Glutamatergic neuron (in vitro differentiated cells): Measurements from ENCODE around the gene GRPR. TPM values are rescaled to one million over a fixed set of nuclear protein-coding genes. Genes with fewer than 3 reads are reported as not detected.
"Not testable (repeated sequence)": the region's sequence is repeated elsewhere in the genome, so short reads cannot be mapped to it uniquely, and the experiment has no call there.

Experiments
- DNase-seq: peaks from one replicate; pipeline ENCODE4 v3.0.0; 2022
- H3K27ac Mint-ChIP-seq: one replicate; pipeline ENCODE4 v1.8.0; 2020; ENCODE audit warnings: mild to moderate bottlenecking, mixed read lengths, inconsistent platforms; ENCODE audit not compliant: unreplicated experiment
- H3K27me3 Mint-ChIP-seq: one replicate; pipeline ENCODE4 v1.8.0; 2020; ENCODE audit warnings: mild to moderate bottlenecking, moderate library complexity, mixed read lengths, inconsistent platforms; ENCODE audit not compliant: unreplicated experiment
- H3K36me3 Mint-ChIP-seq: one replicate; pipeline ENCODE4 v1.8.0; 2020; ENCODE audit warnings: mild to moderate bottlenecking, mixed read lengths, inconsistent platforms; ENCODE audit not compliant: unreplicated experiment
- H3K4me1 Mint-ChIP-seq: one replicate; pipeline ENCODE4 v1.8.0; 2020; ENCODE audit warnings: mild to moderate bottlenecking, low read depth, mixed read lengths, inconsistent platforms; ENCODE audit not compliant: unreplicated experiment
- H3K4me3 Mint-ChIP-seq: one replicate; pipeline ENCODE4 v1.8.0; 2020; ENCODE audit warnings: mild to moderate bottlenecking, mixed read lengths, inconsistent platforms; ENCODE audit not compliant: unreplicated experiment
- H3K9me3 Mint-ChIP-seq: one replicate; pipeline ENCODE4 v1.8.0; 2020; ENCODE audit warnings: mild to moderate bottlenecking, moderate library complexity, mixed read lengths, inconsistent platforms; ENCODE audit not compliant: unreplicated experiment
- CTCF ChIP-seq: fragments of 200-600 bp; sonication (generic); IDR thresholded peaks from one replicate; pipeline ENCODE4 v1.5.0; 2021; ENCODE audit not compliant: partially characterized antibody, unreplicated experiment
- total RNA-seq: library from RNA; stranded (reverse); fragmentation: NEBNext Ultra II Directional; extraction: Animal tissue kit (Norgen Biotek cat#: 25700); gene quantifications from one replicate; pipeline ENCODE4 v1.2.1, GENCODE V29; 2021; ENCODE audit not compliant: unreplicated experiment

The GRPR gene
- total RNA-seq, 1 donor from 2014 or later = 0.56 TPM

DNA sequence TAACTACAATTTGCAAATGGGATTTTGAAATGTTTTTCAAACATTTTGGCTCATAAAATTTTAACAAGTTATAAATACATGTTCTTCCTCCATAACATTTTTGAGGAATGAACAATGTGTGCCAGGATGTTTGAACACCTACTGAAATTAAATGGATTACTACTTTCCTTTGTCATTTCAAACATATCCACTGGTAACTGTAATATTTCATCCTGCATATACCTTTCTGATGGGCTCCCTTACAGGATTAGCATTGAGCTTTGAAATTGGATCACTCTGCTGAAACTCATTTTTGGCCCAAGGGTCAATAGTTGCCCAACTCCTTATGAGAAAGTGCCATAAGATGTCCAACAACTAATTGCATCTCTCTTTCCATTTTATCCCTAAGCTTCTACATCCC, 17.6 kb downstream of the GRPR start:
- no peaks in the 10 kb centered on the region for H3K27me3 Mint-ChIP-seq
- no peak for DNase-seq
- no peaks in the 10 kb centered on the region for H3K9me3 Mint-ChIP-seq
- H3K36me3 Mint-ChIP-seq = no peaks in the 10 kb centered on the region
- no peak for TF ChIP-seq CTCF
- no peaks in the 10 kb centered on the region for H3K4me1 Mint-ChIP-seq
- H3K27ac Mint-ChIP-seq = no peak overlapping the region
- H3K4me3 Mint-ChIP-seq = no peak overlapping the region

DNA sequence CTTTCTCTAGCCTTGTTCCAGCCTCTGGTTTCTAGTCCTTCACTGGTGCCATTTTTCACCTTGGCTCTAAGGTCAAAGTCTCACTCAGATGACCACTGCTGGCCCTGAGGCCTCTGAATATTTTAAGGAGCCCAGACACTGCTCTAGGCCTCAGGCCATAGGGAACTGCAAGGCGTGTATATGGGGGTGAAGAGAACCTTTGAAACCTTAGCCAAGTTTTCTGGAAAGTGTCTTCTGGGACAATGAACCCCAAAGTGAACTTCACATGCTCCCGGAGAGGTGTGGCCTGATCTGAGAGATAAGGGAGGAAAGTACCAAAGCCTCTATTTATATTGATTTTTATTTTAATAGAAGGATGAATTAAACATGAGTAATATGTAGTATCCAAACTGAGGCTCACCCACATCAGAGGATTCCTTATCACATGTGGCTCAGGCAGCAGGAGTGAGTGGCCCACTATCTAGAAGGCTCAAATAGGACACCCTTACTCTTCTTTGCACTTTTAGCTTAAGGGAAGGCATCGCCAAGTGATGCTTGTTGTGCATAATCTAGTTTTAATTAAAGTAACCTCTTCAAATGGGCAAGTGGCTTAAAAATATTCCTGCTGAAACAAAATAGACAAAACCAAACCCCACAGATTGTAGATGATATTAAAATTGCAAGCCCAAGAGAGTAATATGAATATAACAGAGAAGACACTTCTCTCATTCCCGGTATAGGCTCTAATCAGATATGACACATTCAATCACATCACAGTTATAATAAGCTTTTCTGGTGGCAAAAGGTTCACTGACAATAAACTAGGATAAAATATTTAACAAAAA, 18.3 kb downstream of the GRPR start:
- Mint-ChIP-seq H3K27ac (no peak overlapping the region), H3K9me3 (no peaks in the 10 kb centered on the region), H3K4me1 (no peaks in the 10 kb centered on the region), H3K36me3 (no peaks in the 10 kb centered on the region), H3K27me3 (no peaks in the 10 kb centered on the region), H3K4me3 (no peak overlapping the region)
- TF ChIP-seq CTCF = no peak
- no peak for DNase-seq

GRCh38 chrX:16142246-16142558, 18.8 kb downstream of the GRPR start:
- Mint-ChIP-seq H3K36me3 (no peaks in the 10 kb centered on the region), H3K4me1 (no peaks in the 10 kb centered on the region), H3K27me3 (no peaks in the 10 kb centered on the region), H3K27ac (no peak overlapping the region), H3K4me3 (no peak overlapping the region), H3K9me3 (no peaks in the 10 kb centered on the region)
- no peak for DNase-seq
- TF ChIP-seq CTCF = no peak

DNA sequence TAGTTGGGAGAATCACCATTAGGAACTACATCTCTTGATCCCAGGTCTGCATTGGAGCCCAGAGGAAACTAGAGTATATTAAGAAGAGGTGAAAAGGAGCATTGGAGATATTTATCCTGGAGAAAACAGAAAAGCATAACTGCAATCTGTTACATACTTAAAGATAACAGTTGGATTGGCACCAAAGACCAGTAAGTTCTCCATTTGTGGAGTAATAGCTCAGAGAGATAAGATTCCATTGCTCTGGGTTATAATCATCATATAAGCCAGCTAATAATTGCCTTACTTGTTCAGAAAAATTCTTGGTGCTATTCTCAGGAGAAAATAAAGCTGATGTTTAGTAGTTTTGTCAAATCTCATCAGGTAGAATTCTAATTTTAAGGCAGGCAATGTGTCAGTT, 20.6 kb downstream of the GRPR start:
- H3K9me3 Mint-ChIP-seq = no peaks in the 10 kb centered on the region
- H3K4me1 Mint-ChIP-seq = no peaks in the 10 kb centered on the region
- H3K27me3 Mint-ChIP-seq = no peaks in the 10 kb centered on the region
- H3K36me3 Mint-ChIP-seq = no peaks in the 10 kb centered on the region
- DNase-seq = no peak
- no peak overlapping the region for H3K27ac Mint-ChIP-seq
- H3K4me3 Mint-ChIP-seq = no peak overlapping the region
- no peak for TF ChIP-seq CTCF

DNA sequence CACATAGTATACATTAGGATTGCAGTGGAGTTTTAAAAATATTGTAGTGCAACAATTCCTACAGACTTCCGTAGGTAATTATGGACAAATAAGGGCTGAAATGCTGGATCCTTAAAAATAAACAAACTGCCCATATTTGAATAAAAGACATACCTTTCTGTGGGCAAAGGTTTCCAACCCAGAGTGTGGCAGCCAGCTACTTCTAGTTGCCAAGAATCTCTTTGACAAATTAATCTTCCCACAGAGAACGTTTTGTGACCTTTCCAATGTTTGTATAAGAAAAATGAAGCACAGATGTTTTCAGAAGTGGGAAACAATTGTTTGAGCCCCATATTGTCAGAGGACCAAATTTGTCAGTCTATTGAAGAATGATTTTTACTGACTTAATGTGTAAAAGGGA, 21.1 kb downstream of the GRPR start:
- DNase-seq = no peak
- no peaks in the 10 kb centered on the region for H3K9me3 Mint-ChIP-seq
- H3K36me3 Mint-ChIP-seq = no peaks in the 10 kb centered on the region

GRCh38 chrX:16145093-16145492, 21.7 kb downstream of the GRPR start:
- not testable (repeated sequence) for H3K9me3 Mint-ChIP-seq, H3K36me3 Mint-ChIP-seq, H3K4me1 Mint-ChIP-seq, H3K4me3 Mint-ChIP-seq, H3K27ac Mint-ChIP-seq, H3K27me3 Mint-ChIP-seq, DNase-seq

More for the DNA sequence above, 21.1 kb downstream of the GRPR start:
- H3K27ac Mint-ChIP-seq = no peak overlapping the region
- TF ChIP-seq CTCF = no peak
- H3K27me3 Mint-ChIP-seq = no peaks in the 10 kb centered on the region
- no peak overlapping the region for H3K4me3 Mint-ChIP-seq
- H3K4me1 Mint-ChIP-seq = peaks cover 2% of the 10 kb centered on the region
